Upper lobe of left lung (tissue), 6 donors: ENCODE data around the gene TUBD1. TPM values are rescaled to one million over a fixed set of nuclear protein-coding genes. Genes with fewer than 3 reads are reported as not detected.
"Not testable (repeated sequence)": the region's sequence is repeated elsewhere in the genome, so short reads cannot be mapped to it uniquely, and the experiment has no call there.

ENCODE experiments used
- ATAC-seq, 2 donors: fragments of 200-7000 bp; cut with Tn5 transposase; one replicate each; pipeline ENCODE4 v1.9.1; 2022; ENCODE audit warnings: mild to moderate bottlenecking in 2 of 2, moderate library complexity in 2 of 2; ENCODE audit not compliant: low FRiP score in 2 of 2
- DNase-seq, 2 donors: peaks; one replicate each; pipeline ENCODE4 v3.0.0-alpha.2; 2019 to 2020
- H3K27ac ChIP-seq, 4 donors: fragments of 200-600 bp; sonication (generic); one replicate each; pipeline ENCODE4 v1.5.1; 2016 to 2019
- H3K27me3 ChIP-seq, 4 donors: fragments of 200-600 bp; sonication (generic); one replicate each; pipeline ENCODE4 v1.5.1; 2017 to 2019
- H3K36me3 ChIP-seq, 4 donors: fragments of 200-600 bp; sonication (generic); one replicate each; pipeline ENCODE4 v1.5.1; 2016 to 2019
- H3K4me1 ChIP-seq, 4 donors: fragments of 200-600 bp; sonication (generic); one replicate each; pipeline ENCODE4 v1.5.1; 2018 to 2019
- H3K4me3 ChIP-seq, 4 donors: fragments of 200-600 bp; sonication (generic); one replicate each; pipeline ENCODE4 v1.5.1; 2017 to 2019; ENCODE audit warnings: mild to moderate bottlenecking in 2 of 4, moderate library complexity in 1 of 4
- H3K9me3 ChIP-seq, 4 donors: fragments of 200-600 bp; sonication (generic); one replicate each; pipeline ENCODE4 v1.5.1; 2018 to 2019
- CTCF ChIP-seq, 6 experiments: fragments of 450-650 bp in 4 of 6; fragments of 200-600 bp in 2 of 6; sonication (generic) in 2 of 6; IDR thresholded peaks; one replicate each; pipeline ENCODE4 v1.5.1; 2016 to 2019; ENCODE audit warnings: antibody characterized with exemption in 6 of 6
- EP300 ChIP-seq, 4 donors: sonication (generic); formaldehyde crosslinking; IDR thresholded peaks; one replicate each; pipeline ENCODE4 v1.5.1; 2017; ENCODE audit warnings: antibody characterized with exemption in 4 of 4, control low read depth in 2 of 4
- POLR2A ChIP-seq, 4 donors: fragments of 450-650 bp; IDR thresholded peaks; one replicate each; pipeline ENCODE4 v1.5.1; 2016 to 2017; ENCODE audit warnings: antibody characterized with exemption in 4 of 4, mild to moderate bottlenecking in 2 of 4
- POLR2AphosphoS5 ChIP-seq, 2 donors: sonication (generic); formaldehyde crosslinking; IDR thresholded peaks; one replicate each; pipeline ENCODE4 v1.5.1; 2017; ENCODE audit warnings: antibody characterized with exemption in 2 of 2
- WGBS, 2 donors: methylation state at CpG; one replicate each; pipeline ENCODE4 v1.1.5; 2017 to 2018; 5-methylcytosine and 5-hydroxymethylcytosine counted together
- total RNA-seq, 6 donors: library from RNA; depleted of rRNA in 4 of 6; stranded (reverse); fragments of >200 nt in 4 of 6; gene quantifications; one replicate each; pipeline versions ENCODE4 v1.1.0 to v1.2.1, GENCODE V29; 2016 to 2021
- donor health status: DM: no; HTN: no; CAD: no; lungs with moderate emphysema.
- donor health status: DM: no; HTN: yes; CAD: no; lungs with severe emphysema.

Gene TUBD1
- total RNA-seq, 6 donors from 2014 or later = 3.1 to 52.4 (median 7.6) TPM

GRCh38 chr17:59853168-59853918 lies 39.4 kb downstream of the TUBD1 start:
- DNase-seq (no peak), ATAC-seq (peak; percentile 40 to 70)
- Histone ChIP-seq H3K9me3 (no peaks in the 10 kb centered on the region), H3K27ac (peak overlapping the region; percentile 38 to 76 (median 62)), H3K36me3 (no peaks in the 10 kb centered on the region), H3K27me3 (no peaks in the 10 kb centered on the region), H3K4me1 (peaks cover 34 to 54% (median 52%) of the 10 kb centered on the region in 4 donors), H3K4me3 (no peak overlapping the region)
- TF ChIP-seq POLR2AphosphoS5 (IDR thresholded peaks at IDR 0.05) (peak in 1 of 2 donors; percentile 53), POLR2A (IDR thresholded peaks at IDR 0.05) (no peak), EP300 (IDR thresholded peaks at IDR 0.05) (peak in 2 of 4 donors; percentile 7 to 27), CTCF (IDR thresholded peaks at IDR 0.05) (peak in 3 of 6 experiments; percentile 30 to 49 (median 32))
- WGBS, 2 donors = 70 to 76% methylated on average over 11 to 14 of the region's 14 CpGs

GRCh38 chr17:59852847-59853167 lies 39.9 kb downstream of the TUBD1 start:
- peaks cover 40 to 59% (median 57%) of the 10 kb centered on the region in 4 donors for H3K4me1 ChIP-seq

GRCh38 chr17:59851439-59852375 lies 41.0 kb downstream of the TUBD1 start:
- Histone ChIP-seq H3K27ac (peak overlapping the region; percentile 14 to 76 (median 62)), H3K4me1 (peaks cover 48 to 64% (median 61%) of the 10 kb centered on the region in 4 donors), H3K36me3 (no peaks in the 10 kb centered on the region), H3K9me3 (no peaks in the 10 kb centered on the region), H3K27me3 (no peaks in the 10 kb centered on the region), H3K4me3 (no peak overlapping the region)
- TF ChIP-seq EP300 (IDR thresholded peaks at IDR 0.05) (peak in 2 of 4 donors; percentile 10 to 38), CTCF (IDR thresholded peaks at IDR 0.05) (no peak), POLR2A (IDR thresholded peaks at IDR 0.05) (no peak), POLR2AphosphoS5 (IDR thresholded peaks at IDR 0.05) (peak; percentile 71 to 78)
- 57 to 59% methylated on average over 14 of the region's 14 CpGs for WGBS, 2 donors
- ATAC-seq (peak; percentile 3 to 71), DNase-seq (no peak)

More at GRCh38 chr17:59852847-59853167, 39.9 kb downstream of the TUBD1 start:
- not testable (repeated sequence) for ATAC-seq, H3K4me3 ChIP-seq, H3K36me3 ChIP-seq, H3K9me3 ChIP-seq, H3K27me3 ChIP-seq, DNase-seq
- peak overlapping the region; percentile 38 to 76 (median 62) for H3K27ac ChIP-seq
- 96 to 97% methylated on average over 7 of the region's 7 CpGs for WGBS, 2 donors

GRCh38 chr17:59850311-59850710 lies 42.4 kb downstream of the TUBD1 start:
- not testable (repeated sequence) for H3K9me3 ChIP-seq, ATAC-seq, H3K4me3 ChIP-seq, H3K27me3 ChIP-seq, DNase-seq, H3K27ac ChIP-seq, H3K36me3 ChIP-seq
- 94 to 97% methylated on average over 15 of the region's 15 CpGs for WGBS, 2 donors
- peaks cover 53 to 69% (median 66%) of the 10 kb centered on the region in 4 donors for H3K4me1 ChIP-seq

GRCh38 chr17:59848778-59849177 lies 44.0 kb downstream of the TUBD1 start:
- Histone ChIP-seq H3K27ac (peak overlapping the region; percentile 83 to 93 (median 88)), H3K27me3 (no peaks in the 10 kb centered on the region), H3K9me3 (no peaks in the 10 kb centered on the region), H3K36me3 (no peaks in the 10 kb centered on the region), H3K4me3 (no peak overlapping the region), H3K4me1 (peaks cover 56 to 82% (median 70%) of the 10 kb centered on the region in 4 donors)
- 39 to 42% methylated on average over 7 of the region's 7 CpGs for WGBS, 2 donors
- peak; percentile 39 to 93 for DNase-seq
- TF ChIP-seq POLR2A (IDR thresholded peaks at IDR 0.05) (peak in 1 of 4 donors; percentile 34), CTCF (IDR thresholded peaks at IDR 0.05) (no peak), POLR2AphosphoS5 (IDR thresholded peaks at IDR 0.05) (peak; percentile 57 to 65)
- peak; percentile 57 to 68 for ATAC-seq
